ENCODE measurements around the gene OGG1.

DNA sequence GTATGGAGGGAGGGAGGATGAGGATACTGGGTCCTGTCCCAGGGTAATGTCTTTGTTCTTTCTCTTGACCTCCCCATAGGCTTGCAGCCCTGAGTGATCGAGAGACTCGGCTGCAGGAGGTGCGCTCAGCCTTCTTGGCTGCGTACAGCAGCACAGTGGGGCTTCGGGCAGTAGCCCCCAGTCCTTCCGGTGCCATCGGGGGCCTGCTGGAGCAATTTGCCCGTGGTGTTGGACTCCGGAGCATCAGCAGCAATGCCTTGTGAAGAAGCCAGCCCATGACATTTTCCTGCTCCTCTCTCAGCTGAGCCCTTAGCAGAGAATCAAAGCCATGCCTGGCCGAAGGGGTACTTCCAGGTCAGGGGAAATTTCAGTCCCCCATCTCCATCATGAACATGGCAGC, 48.0 kb upstream of the OGG1 start:
- TF ChIP-seq SPI1 (IDR thresholded peaks at IDR 0.05; ENCODE audit: borderline replicate concordance, insufficient read depth, low read depth, low read length) (no peak), CEBPB (IDR thresholded peaks at IDR 0.05; ENCODE audit: borderline replicate concordance in 1 of 2, low read depth in 2 of 2, low read length in 2 of 2) (no peak), NFIC (IDR thresholded peaks at IDR 0.05; ENCODE audit: low read depth, low read length) (no peak), POLR2A (IDR thresholded peaks at IDR 0.05; ENCODE audit: low read depth, low read length) (no peak), ESRRA (IDR thresholded peaks at IDR 0.05; ENCODE audit: low read length) (no peak), RAD21 (IDR thresholded peaks at IDR 0.05; ENCODE audit: insufficient read depth, low read depth, low read length) (no peak), POU2F2 (IDR thresholded peaks at IDR 0.05; ENCODE audit: borderline replicate concordance, low read depth, low read length) (no peak), EZH2 (IDR thresholded peaks at IDR 0.05; ENCODE audit: borderline replicate concordance, control insufficient read depth, low read depth, low read length) (no peak), POLR2AphosphoS5 (IDR thresholded peaks at IDR 0.05; ENCODE audit: low read length) (no peak), CBFB (IDR thresholded peaks at IDR 0.05; ENCODE audit: low read depth) (no peak)
- TF ChIP-seq, protein P1, sequence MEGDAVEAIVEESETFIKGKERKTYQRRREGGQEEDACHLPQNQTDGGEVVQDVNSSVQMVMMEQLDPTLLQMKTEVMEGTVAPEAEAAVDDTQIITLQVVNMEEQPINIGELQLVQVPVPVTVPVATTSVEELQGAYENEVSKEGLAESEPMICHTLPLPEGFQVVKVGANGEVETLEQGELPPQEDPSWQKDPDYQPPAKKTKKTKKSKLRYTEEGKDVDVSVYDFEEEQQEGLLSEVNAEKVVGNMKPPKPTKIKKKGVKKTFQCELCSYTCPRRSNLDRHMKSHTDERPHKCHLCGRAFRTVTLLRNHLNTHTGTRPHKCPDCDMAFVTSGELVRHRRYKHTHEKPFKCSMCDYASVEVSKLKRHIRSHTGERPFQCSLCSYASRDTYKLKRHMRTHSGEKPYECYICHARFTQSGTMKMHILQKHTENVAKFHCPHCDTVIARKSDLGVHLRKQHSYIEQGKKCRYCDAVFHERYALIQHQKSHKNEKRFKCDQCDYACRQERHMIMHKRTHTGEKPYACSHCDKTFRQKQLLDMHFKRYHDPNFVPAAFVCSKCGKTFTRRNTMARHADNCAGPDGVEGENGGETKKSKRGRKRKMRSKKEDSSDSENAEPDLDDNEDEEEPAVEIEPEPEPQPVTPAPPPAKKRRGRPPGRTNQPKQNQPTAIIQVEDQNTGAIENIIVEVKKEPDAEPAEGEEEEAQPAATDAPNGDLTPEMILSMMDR (IDR thresholded peaks at IDR 0.05 in 2 of 3, conservative IDR thresholded peaks at IDR 0.05 in 1 of 3; ENCODE audit: control insufficient read depth in 2 of 3, extremely low read depth in 1 of 3, insufficient read depth in 1 of 3, low read depth in 3 of 3, low read length in 3 of 3): no peak
- TF ChIP-seq, protein P2, sequence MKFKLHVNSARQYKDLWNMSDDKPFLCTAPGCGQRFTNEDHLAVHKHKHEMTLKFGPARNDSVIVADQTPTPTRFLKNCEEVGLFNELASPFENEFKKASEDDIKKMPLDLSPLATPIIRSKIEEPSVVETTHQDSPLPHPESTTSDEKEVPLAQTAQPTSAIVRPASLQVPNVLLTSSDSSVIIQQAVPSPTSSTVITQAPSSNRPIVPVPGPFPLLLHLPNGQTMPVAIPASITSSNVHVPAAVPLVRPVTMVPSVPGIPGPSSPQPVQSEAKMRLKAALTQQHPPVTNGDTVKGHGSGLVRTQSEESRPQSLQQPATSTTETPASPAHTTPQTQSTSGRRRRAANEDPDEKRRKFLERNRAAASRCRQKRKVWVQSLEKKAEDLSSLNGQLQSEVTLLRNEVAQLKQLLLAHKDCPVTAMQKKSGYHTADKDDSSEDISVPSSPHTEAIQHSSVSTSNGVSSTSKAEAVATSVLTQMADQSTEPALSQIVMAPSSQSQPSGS (IDR thresholded peaks at IDR 0.05; ENCODE audit: low read length): no peak
- TF ChIP-seq, protein P3, sequence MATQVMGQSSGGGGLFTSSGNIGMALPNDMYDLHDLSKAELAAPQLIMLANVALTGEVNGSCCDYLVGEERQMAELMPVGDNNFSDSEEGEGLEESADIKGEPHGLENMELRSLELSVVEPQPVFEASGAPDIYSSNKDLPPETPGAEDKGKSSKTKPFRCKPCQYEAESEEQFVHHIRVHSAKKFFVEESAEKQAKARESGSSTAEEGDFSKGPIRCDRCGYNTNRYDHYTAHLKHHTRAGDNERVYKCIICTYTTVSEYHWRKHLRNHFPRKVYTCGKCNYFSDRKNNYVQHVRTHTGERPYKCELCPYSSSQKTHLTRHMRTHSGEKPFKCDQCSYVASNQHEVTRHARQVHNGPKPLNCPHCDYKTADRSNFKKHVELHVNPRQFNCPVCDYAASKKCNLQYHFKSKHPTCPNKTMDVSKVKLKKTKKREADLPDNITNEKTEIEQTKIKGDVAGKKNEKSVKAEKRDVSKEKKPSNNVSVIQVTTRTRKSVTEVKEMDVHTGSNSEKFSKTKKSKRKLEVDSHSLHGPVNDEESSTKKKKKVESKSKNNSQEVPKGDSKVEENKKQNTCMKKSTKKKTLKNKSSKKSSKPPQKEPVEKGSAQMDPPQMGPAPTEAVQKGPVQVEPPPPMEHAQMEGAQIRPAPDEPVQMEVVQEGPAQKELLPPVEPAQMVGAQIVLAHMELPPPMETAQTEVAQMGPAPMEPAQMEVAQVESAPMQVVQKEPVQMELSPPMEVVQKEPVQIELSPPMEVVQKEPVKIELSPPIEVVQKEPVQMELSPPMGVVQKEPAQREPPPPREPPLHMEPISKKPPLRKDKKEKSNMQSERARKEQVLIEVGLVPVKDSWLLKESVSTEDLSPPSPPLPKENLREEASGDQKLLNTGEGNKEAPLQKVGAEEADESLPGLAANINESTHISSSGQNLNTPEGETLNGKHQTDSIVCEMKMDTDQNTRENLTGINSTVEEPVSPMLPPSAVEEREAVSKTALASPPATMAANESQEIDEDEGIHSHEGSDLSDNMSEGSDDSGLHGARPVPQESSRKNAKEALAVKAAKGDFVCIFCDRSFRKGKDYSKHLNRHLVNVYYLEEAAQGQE (IDR thresholded peaks at IDR 0.05; ENCODE audit: low read depth, low read length): no peak

All from GM12878 (cell line).